SK-N-SH (cell line): ENCODE measurements around the gene MLLT3. TPM values are rescaled to one million over a fixed set of nuclear protein-coding genes. Genes with fewer than 3 reads are reported as not detected.

Experiments used
- CTCF ChIA-PET: fragments of 300-600, 350-600 bp; formaldehyde crosslinking; extraction: SDS; loops from one replicate; lab custom pipeline; 2021; lab: Yijun Ruan, JAX
- POLR2A ChIA-PET: fragments of 350-600 bp; sonication (Branson Sonifier 250); formaldehyde crosslinking; extraction: SDS; loops from one replicate; lab custom pipeline; 2020; ENCODE audit warnings: antibody characterized with exemption, inconsistent platforms; lab: Yijun Ruan, JAX
- DNase-seq: peaks from one replicate; pipeline ENCODE4 v3.0.0; 2012
- H2AFZ ChIP-seq: fragments of 200-600 bp; sonication (generic); 2 replicates; pipeline ENCODE4 v1.8.1; 2016; ENCODE audit warnings: antibody characterized with exemption, mild to moderate bottlenecking, low read depth
- H3F3A ChIP-seq: fragments of 200-600 bp; sonication (generic); replicated peaks from 2 replicates; pipeline ENCODE3; 2016; ENCODE audit warnings: antibody characterized with exemption, mild to moderate bottlenecking; ENCODE audit not compliant: insufficient read depth
- H3K27ac ChIP-seq, 2 experiments: fragments of 200-500 bp in 1 of 2; fragments of 200-600 bp in 1 of 2; sonication (Bioruptor generic) in 1 of 2; sonication (generic), shearing (Covaris generic) in 1 of 2; 2 replicates each; pipeline versions ENCODE4 v1.5.1 to v1.6.1; 2014 to 2016; ENCODE audit warnings: low read depth in 2 of 2, inconsistent platforms in 1 of 2, low read length in 1 of 2, mild to moderate bottlenecking in 1 of 2, mixed read lengths in 1 of 2
- H3K27me3 ChIP-seq: fragments of 200-600 bp; sonication (generic), shearing (Covaris generic); 2 replicates; pipeline ENCODE4 v1.6.1; 2016; ENCODE audit warnings: mixed run types; ENCODE audit not compliant: insufficient read depth
- H3K36me3 ChIP-seq, 2 experiments: fragments of 200-500 bp in 1 of 2; fragments of 200-600 bp in 1 of 2; sonication (Bioruptor generic) in 1 of 2; sonication (generic) in 1 of 2; replicated peaks in 1 of 2; 2 replicates each; pipeline versions ENCODE3 to v1.5.1; 2014 to 2016; ENCODE audit warnings: low read length in 1 of 2, mild to moderate bottlenecking in 1 of 2; ENCODE audit not compliant: insufficient read depth in 2 of 2, control insufficient read depth in 1 of 2
- H3K4me1 ChIP-seq, 2 experiments: fragments of 200-500 bp in 1 of 2; fragments of 200-600 bp in 1 of 2; sonication (Bioruptor generic) in 1 of 2; sonication (generic), shearing (Covaris generic) in 1 of 2; 2 replicates each; pipeline versions ENCODE4 v1.5.1 to v1.6.1; 2014 to 2016; ENCODE audit warnings: low read depth in 1 of 2, low read length in 1 of 2, mixed run types in 1 of 2; ENCODE audit not compliant: insufficient read depth in 2 of 2, control insufficient read depth in 1 of 2
- H3K4me2 ChIP-seq: fragments of 200-600 bp; sonication (generic), shearing (Covaris generic); 2 replicates; pipeline ENCODE4 v1.6.1; 2017; ENCODE audit warnings: mixed run types
- H3K4me3 ChIP-seq, 2 experiments: fragments of 200-500 bp in 1 of 2; fragments of 200-600 bp in 1 of 2; sonication (Bioruptor generic) in 1 of 2; sonication (generic), shearing (Covaris generic) in 1 of 2; 2 replicates each; pipeline versions ENCODE4 v1.5.1 to v1.8.1; 2014 to 2016; ENCODE audit warnings: low read depth in 2 of 2, inconsistent platforms in 1 of 2, low read length in 1 of 2, mild to moderate bottlenecking in 1 of 2, mixed read lengths in 1 of 2, moderate library complexity in 1 of 2
- H3K79me2 ChIP-seq: fragments of 200-600 bp; sonication (generic); 2 replicates; pipeline ENCODE4 v1.8.1; 2017; ENCODE audit warnings: mild to moderate bottlenecking; ENCODE audit not compliant: insufficient read depth
- H3K9ac ChIP-seq: fragments of 200-600 bp; sonication (generic); 2 replicates; pipeline ENCODE4 v1.6.1; 2017; ENCODE audit warnings: mixed run types
- H3K9me2 ChIP-seq: fragments of 200-600 bp; sonication (generic); 2 replicates; pipeline ENCODE4 v1.6.1; 2017; ENCODE audit warnings: mixed run types
- H3K9me3 ChIP-seq: fragments of 200-600 bp; sonication (generic); 2 replicates; pipeline ENCODE4 v1.6.1; 2017; ENCODE audit warnings: mixed run types, mild to moderate bottlenecking, moderate library complexity
- H4K20me1 ChIP-seq: fragments of 200-600 bp; sonication (generic); 2 replicates; pipeline ENCODE4 v1.6.1; 2017; ENCODE audit warnings: mild to moderate bottlenecking, mixed run types; ENCODE audit not compliant: insufficient read depth
- CHD2 ChIP-seq: fragments of 150-350 bp; IDR thresholded peaks from 2 replicates; pipeline ENCODE4 v1.6.1; 2018; ENCODE audit warnings: low read length; ENCODE audit not compliant: partially characterized antibody
- EZH2phosphoT487 ChIP-seq: fragments of 200-600 bp; sonication (generic); IDR thresholded peaks from 2 replicates; pipeline ENCODE4 v1.6.1; 2017; ENCODE audit warnings: low read depth, mixed run types, mild to moderate bottlenecking, antibody characterized with exemption, moderate library complexity, borderline replicate concordance
- FOXJ3 ChIP-seq: sonication (generic); formaldehyde crosslinking; IDR thresholded peaks from 2 replicates; pipeline ENCODE4 v1.5.1; 2020; ENCODE audit warnings: mild to moderate bottlenecking, missing genetic modification reagents
- FOXM1 ChIP-seq: IDR thresholded peaks from 2 replicates; pipeline ENCODE4 v1.4.0; 2012; ENCODE audit warnings: low read depth, mild to moderate bottlenecking
- MXI1 ChIP-seq: IDR thresholded peaks from 2 replicates; pipeline ENCODE4 v1.6.1; 2012; ENCODE audit warnings: mild to moderate bottlenecking, low read depth, low read length, improper control_type of control experiment
- NFIC ChIP-seq: IDR thresholded peaks from 2 replicates; pipeline ENCODE4 v1.4.0; 2012; ENCODE audit warnings: borderline replicate concordance
- RAD21 ChIP-seq: IDR thresholded peaks from 2 replicates; pipeline ENCODE4 v1.6.1; 2012; ENCODE audit warnings: mild to moderate bottlenecking, low read length
- RCOR1 ChIP-seq: fragments of 150-350 bp; IDR thresholded peaks from 2 replicates; pipeline ENCODE4 v1.6.1; 2017; ENCODE audit warnings: antibody characterized with exemption, low read length
- RXRA ChIP-seq: IDR thresholded peaks from 2 replicates; pipeline ENCODE4 v1.4.0; 2012; ENCODE audit warnings: low read depth, mild to moderate bottlenecking, borderline replicate concordance
- SIN3A ChIP-seq: IDR thresholded peaks from 2 replicates; pipeline ENCODE4 v1.6.1; 2012; ENCODE audit warnings: low read depth, mild to moderate bottlenecking, low read length, moderate library complexity, borderline replicate concordance
- SMC3 ChIP-seq: IDR thresholded peaks from 2 replicates; pipeline ENCODE4 v1.6.1; 2012; ENCODE audit warnings: low read depth, low read length, improper control_type of control experiment
- TEAD4 ChIP-seq: IDR thresholded peaks from 2 replicates; pipeline ENCODE4 v1.4.0; 2012; ENCODE audit warnings: mild to moderate bottlenecking, borderline replicate concordance; ENCODE audit not compliant: insufficient read depth
- USF1 ChIP-seq: IDR thresholded peaks from 2 replicates; pipeline ENCODE4 v1.4.0; 2012; ENCODE audit warnings: low read depth, borderline replicate concordance
- WGBS: methylation state at CpG from one replicate; pipeline ENCODE4 v1.1.6; 2017; ENCODE audit warnings: low lambda C conversion rate; 5-methylcytosine and 5-hydroxymethylcytosine counted together
- polyA plus RNA-seq, 3 experiments: library from polyadenylated mRNA; depleted of rRNA; stranded (reverse); fragments of >200 nt; gene quantifications; 2 replicates each; pipeline ENCODE4 v1.2.3, GENCODE V29; 2012
- TF ChIP-seq, protein P1 (sequence below): fragments of 200-600 bp; sonication (generic); IDR thresholded peaks from 2 replicates; pipeline ENCODE4 v1.6.1; 2017; ENCODE audit warnings: antibody characterized with exemption, mild to moderate bottlenecking, moderate library complexity
- TF ChIP-seq, protein P2 (sequence below): IDR thresholded peaks from 2 replicates; pipeline ENCODE4; 2012
- TF ChIP-seq, protein P3 (sequence below): IDR thresholded peaks from 2 replicates; pipeline ENCODE4 v1.6.1; 2012; ENCODE audit warnings: mild to moderate bottlenecking, low read depth, low read length, moderate library complexity

Gene MLLT3
- polyA plus RNA-seq, 1 of the 3 experiments (the other 2 are of a cell fraction): 3.9 TPM

DNA sequence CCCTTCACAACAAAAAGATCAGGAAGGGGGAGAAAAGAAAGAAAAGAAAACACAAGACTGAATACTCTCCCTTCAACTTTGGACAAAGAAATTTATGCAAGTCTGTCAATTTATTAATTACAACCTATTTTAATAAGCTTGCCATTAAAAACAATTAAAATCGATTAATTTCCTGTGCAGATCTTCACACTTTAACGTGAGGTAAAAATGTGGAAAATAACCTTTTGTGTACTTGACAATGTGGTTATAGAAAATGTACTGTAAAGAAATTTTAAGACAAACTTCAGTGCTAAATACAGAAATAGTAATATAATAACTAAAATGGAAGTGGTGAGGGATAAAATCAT, 2.7 kb upstream of the MLLT3 start (continued):
- no peak for TF ChIP-seq RCOR1
- TF ChIP-seq, all 33 proteins: peak for 0

GRCh38 chr9:20624201-20625002, 2.1 kb upstream of the MLLT3 start:
- peak; percentile 45 for DNase-seq
- H3K9me2 ChIP-seq: no peaks in the 10 kb centered on the region
- no peaks in the 10 kb centered on the region for H3K9me3 ChIP-seq
- H3K4me3 ChIP-seq: peak overlapping the region; percentile 81 to 100
- peaks cover 6% of the 10 kb centered on the region for H3F3A ChIP-seq
- peak overlapping the region in 1 of 2 experiments; percentile 28; a peak in 1 of 4 replicates for H3K27ac ChIP-seq
- peaks cover 0 to 8% of the 10 kb centered on the region in 2 experiments; a peak in 2 of 4 replicates for H3K4me1 ChIP-seq
- H4K20me1 ChIP-seq: no peaks in the 10 kb centered on the region
- no peaks in the 10 kb centered on the region for H3K36me3 ChIP-seq
- H3K9ac ChIP-seq: peak overlapping the region; percentile 58; the same call in 1 of the 2 replicates
- H3K4me2 ChIP-seq: peak overlapping the region; percentile 92
- H3K27me3 ChIP-seq: no peaks in the 10 kb centered on the region
- H2AFZ ChIP-seq: peak overlapping the region; percentile 93
- WGBS: 2% methylated on average over 21 of the region's 21 CpGs
- POLR2A ChIA-PET: interaction anchor here (1.2 kb wide), 1 partner anchor 60 kb away, joined by 3 read pairs; the partner anchor contains the start of gene FOCAD
- CTCF ChIA-PET: interaction anchor here (0.7 to 6.7 kb wide), 56 partner anchors 8 to 1160 kb away, joined by 3 to 107 read pairs (median 4); no protein-coding TSS in a partner anchor
- TF ChIP-seq, protein P1, sequence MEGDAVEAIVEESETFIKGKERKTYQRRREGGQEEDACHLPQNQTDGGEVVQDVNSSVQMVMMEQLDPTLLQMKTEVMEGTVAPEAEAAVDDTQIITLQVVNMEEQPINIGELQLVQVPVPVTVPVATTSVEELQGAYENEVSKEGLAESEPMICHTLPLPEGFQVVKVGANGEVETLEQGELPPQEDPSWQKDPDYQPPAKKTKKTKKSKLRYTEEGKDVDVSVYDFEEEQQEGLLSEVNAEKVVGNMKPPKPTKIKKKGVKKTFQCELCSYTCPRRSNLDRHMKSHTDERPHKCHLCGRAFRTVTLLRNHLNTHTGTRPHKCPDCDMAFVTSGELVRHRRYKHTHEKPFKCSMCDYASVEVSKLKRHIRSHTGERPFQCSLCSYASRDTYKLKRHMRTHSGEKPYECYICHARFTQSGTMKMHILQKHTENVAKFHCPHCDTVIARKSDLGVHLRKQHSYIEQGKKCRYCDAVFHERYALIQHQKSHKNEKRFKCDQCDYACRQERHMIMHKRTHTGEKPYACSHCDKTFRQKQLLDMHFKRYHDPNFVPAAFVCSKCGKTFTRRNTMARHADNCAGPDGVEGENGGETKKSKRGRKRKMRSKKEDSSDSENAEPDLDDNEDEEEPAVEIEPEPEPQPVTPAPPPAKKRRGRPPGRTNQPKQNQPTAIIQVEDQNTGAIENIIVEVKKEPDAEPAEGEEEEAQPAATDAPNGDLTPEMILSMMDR: peak; percentile 92
- 0 out of 2 replicates have a peak, but pooled peaks have one; percentile 1 for TF ChIP-seq SIN3A
- no peak for TF ChIP-seq FOXM1
- peak; percentile 76 for TF ChIP-seq SMC3
- no peak for TF ChIP-seq EZH2phosphoT487
- TF ChIP-seq, protein P2, sequence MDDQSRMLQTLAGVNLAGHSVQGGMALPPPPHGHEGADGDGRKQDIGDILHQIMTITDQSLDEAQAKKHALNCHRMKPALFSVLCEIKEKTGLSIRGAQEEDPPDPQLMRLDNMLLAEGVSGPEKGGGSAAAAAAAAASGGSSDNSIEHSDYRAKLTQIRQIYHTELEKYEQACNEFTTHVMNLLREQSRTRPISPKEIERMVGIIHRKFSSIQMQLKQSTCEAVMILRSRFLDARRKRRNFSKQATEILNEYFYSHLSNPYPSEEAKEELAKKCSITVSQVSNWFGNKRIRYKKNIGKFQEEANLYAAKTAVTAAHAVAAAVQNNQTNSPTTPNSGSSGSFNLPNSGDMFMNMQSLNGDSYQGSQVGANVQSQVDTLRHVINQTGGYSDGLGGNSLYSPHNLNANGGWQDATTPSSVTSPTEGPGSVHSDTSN: peak; percentile 22; the same call in 1 of the 2 replicates
- TF ChIP-seq RXRA: peak; percentile 92; the same call in 1 of the 2 replicates
- peak; percentile 87 for TF ChIP-seq RAD21
- H3K79me2 ChIP-seq: no peaks in the 10 kb centered on the region

DNA sequence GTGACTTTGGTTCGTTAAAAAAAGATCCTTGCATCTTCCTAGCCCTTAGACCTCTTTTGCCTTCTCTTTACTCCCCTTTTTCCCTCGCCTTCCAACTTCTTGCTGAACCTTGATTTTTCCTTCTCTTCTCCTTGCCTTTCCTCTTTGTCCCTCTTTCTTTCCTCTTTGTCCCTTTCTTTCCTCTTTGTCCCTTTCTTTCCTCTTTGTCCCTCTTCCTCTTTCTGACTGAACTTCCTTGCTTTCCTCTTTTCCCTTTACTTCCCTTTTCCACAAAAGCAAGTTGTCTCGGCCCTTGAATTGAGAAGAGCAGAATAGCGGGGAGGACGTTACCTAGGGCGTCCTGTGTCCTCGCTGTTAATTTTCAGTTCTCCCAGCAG, 1.4 kb upstream of the MLLT3 start:
- Histone ChIP-seq H3K4me1 (peaks cover 2 to 8% of the 10 kb centered on the region in 2 experiments; a peak in 3 of 4 replicates), H4K20me1 (no peaks in the 10 kb centered on the region), H3K4me2 (peak overlapping the region; percentile 92), H3K9me2 (no peaks in the 10 kb centered on the region), H2AFZ (peak overlapping the region; percentile 93), H3K27ac (peak overlapping the region in 1 of 2 experiments; percentile 28; a peak in 1 of 4 replicates), H3K4me3 (peak overlapping the region; percentile 81 to 100), H3F3A (peaks cover 6% of the 10 kb centered on the region), H3K79me2 (no peaks in the 10 kb centered on the region), H3K27me3 (no peaks in the 10 kb centered on the region), H3K36me3 (no peaks in the 10 kb centered on the region), H3K9ac (peak overlapping the region; percentile 58; the same call in 1 of the 2 replicates), H3K9me3 (no peaks in the 10 kb centered on the region)
- DNase-seq: no peak
- 1% methylated on average over 7 of the region's 7 CpGs for WGBS
- POLR2A ChIA-PET: no interaction called here
- CTCF ChIA-PET: interaction anchor here (1.0 to 6.7 kb wide), 15 partner anchors 9 to 700 kb away, joined by 3 to 107 read pairs (median 6); no protein-coding TSS in a partner anchor
- TF ChIP-seq, protein P3, sequence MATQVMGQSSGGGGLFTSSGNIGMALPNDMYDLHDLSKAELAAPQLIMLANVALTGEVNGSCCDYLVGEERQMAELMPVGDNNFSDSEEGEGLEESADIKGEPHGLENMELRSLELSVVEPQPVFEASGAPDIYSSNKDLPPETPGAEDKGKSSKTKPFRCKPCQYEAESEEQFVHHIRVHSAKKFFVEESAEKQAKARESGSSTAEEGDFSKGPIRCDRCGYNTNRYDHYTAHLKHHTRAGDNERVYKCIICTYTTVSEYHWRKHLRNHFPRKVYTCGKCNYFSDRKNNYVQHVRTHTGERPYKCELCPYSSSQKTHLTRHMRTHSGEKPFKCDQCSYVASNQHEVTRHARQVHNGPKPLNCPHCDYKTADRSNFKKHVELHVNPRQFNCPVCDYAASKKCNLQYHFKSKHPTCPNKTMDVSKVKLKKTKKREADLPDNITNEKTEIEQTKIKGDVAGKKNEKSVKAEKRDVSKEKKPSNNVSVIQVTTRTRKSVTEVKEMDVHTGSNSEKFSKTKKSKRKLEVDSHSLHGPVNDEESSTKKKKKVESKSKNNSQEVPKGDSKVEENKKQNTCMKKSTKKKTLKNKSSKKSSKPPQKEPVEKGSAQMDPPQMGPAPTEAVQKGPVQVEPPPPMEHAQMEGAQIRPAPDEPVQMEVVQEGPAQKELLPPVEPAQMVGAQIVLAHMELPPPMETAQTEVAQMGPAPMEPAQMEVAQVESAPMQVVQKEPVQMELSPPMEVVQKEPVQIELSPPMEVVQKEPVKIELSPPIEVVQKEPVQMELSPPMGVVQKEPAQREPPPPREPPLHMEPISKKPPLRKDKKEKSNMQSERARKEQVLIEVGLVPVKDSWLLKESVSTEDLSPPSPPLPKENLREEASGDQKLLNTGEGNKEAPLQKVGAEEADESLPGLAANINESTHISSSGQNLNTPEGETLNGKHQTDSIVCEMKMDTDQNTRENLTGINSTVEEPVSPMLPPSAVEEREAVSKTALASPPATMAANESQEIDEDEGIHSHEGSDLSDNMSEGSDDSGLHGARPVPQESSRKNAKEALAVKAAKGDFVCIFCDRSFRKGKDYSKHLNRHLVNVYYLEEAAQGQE: no peak
- TF ChIP-seq CHD2 (no peak), TEAD4 (no peak), FOXJ3 (CRISPR knock-in tag) (no peak), USF1 (no peak), MXI1 (no peak), NFIC (no peak), RAD21 (no peak), EZH2phosphoT487 (no peak)
